T follicular helper cell (primary cell): ENCODE results near the gene ETFBKMT.
"Not testable (repeated sequence)": the region's sequence is repeated elsewhere in the genome, so short reads cannot be mapped to it uniquely, and the experiment has no call there.

Experiments used
- DNase-seq: peaks from one replicate; pipeline ENCODE4 v3.0.0-alpha.2; 2020; ENCODE audit warnings: low read depth

The ETFBKMT gene

DNA sequence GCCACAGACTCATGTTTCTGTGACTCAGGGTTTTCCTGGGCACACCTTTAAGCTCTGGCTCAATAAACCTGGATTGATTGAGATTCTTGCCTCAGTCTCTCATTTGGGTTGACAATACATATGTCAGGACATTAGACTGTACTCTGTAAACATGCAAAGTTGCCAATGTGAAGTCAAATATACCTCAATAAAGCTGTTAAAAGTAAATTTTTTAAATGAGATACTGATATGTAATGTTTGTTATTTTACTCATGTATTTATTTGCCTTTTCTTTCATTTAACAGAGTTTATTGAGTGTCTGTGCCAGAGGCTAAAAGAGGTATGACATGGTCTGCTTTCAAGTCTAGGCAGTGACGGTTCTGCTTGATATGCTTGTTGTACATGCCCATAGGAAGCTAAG lies 3.7 kb upstream of the ETFBKMT start:
- DNase-seq, result no peak

DNA sequence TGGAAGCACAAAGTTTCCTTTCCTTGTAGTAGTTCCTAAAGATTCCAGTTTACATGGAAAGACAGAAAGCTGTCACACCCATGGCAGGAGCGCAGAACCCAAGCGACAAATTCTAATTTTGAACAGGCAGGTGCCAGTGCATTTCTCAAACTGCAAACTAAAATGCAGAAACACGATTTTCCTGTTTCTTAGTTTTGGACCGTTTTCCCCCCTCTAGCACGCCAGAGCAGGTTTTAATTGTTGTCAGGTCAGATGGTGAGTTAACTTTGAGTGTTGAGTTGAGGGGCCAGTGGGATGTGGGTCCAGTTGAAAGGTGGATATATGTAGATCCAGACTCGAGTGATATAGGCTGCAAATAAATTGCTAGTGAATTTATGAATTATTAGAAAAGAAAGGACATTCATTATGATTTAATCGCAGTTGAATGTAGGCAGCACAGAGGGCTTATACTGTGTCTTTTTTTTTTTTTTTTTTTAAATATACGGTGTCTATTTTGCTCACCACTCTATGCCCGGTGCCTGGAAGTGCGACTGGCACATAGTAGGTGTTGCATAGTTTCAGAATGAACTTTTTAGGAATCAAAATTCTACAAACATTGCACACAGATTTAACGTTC lies 909 bp upstream of the ETFBKMT start:
- no peak for DNase-seq

DNA sequence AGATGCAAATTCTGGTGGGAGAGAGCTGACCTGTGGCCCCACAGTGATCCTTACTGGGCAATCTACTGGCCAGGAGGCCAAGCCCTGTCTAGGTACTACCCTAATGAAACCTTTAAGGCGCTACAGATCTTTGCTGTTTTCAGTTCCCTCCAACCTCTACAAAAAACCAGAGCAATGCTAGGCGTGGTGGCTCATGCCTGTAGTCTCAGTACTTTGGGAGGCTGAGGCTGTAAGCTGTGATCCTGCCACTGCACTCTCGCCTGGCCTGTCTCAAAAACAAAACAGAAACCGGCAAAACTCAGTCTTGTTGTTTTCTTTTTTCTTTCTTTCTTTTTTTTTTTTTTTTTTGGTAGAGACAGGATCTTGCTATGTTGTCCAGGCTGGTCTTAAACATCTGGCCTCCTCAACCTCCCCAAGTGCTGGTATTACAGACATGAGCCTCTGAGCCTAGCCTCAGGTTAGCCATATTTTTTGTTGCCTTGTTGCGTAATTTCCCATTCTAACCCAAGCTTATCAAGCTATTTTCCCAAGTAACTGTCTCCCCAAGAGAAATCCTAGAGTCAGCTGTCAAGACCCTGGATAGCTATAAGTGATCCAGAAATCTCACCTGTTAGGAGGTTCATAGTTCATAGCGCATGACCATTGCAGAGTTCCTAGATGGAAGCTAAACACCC lies 2.8 kb downstream of the ETFBKMT start:
- no peak for DNase-seq

DNA sequence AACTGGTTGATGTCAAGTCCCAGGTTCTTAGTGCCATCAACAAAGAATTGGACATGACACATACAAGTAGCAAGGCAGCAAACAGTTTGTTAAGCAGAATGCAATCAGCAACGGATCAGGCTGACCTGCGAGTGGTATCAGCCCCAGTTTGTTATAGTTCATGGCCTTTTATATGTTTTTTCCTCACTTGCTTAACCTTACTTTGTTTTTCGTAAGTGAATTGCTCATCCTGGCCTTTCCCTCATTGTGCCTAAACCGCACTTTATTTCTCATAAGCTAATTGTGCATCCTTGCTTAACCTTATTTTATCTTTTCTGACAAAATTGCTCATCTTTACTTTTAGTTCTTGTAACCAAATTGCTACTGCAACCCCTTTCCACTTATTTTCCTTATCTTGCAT lies 4.1 kb downstream of the ETFBKMT start:
- no peak for DNase-seq

DNA sequence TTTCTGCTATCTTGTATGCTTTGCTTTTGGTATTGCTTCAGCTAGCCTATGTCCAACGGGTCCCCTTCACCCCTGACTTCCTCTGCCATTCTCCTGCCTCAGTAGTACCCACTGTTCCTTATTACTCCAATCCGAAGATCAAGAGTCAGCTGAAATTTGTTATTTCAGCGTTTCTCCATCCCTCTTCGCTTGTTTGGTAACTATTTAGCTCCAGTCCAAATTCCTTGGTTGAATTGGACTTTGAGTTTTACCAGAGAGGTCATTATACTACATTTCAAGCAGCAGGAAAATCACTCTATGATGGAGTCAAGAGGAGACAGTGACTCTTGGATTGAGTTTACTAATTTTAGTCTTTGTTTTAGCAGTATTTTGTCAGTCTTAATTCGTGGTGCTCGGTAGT lies 4.5 kb downstream of the ETFBKMT start:
- no peak for DNase-seq

GRCh38 chr12:31669020-31669419 lies 9.5 kb downstream of the ETFBKMT start:
- no peak for DNase-seq

GRCh38 chr12:31669582-31669981 lies 10.1 kb downstream of the ETFBKMT start:
- not testable (repeated sequence) for DNase-seq

- no peak for DNase-seq
These were observed 13.0 kb downstream of the ETFBKMT start for GRCh38 chr12:31672521-31672920.

GRCh38 chr12:31682136-31682962 lies 22.9 kb downstream of the ETFBKMT start:
- DNase-seq, result peak; percentile 47

GRCh38 chr12:31685801-31686200 lies 26.3 kb downstream of the ETFBKMT start:
- DNase-seq, result no peak

- DNase-seq, result no peak
These were observed 27.6 kb downstream of the ETFBKMT start for GRCh38 chr12:31687101-31687527.

DNA sequence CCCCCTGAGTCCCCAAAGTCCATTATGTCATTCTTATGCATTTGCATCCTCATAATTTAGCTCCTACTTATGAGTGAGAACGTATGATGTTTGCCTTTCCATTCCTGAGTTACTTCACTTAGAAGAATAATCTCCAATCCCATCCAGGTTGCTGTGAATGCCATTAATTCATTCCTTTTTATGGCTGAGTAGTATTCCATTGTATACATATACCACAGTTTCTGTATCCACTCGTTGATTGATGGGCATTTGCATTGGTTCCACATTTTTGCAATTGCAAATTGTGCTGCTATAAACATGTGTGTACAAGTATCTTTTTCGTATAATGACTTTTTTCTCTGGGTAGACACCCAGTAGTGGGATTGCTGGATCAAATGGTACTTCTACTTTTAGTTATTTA lies 30.4 kb downstream of the ETFBKMT start:
- not testable (repeated sequence) for DNase-seq

GRCh38 chr12:31702047-31702446 lies 42.6 kb downstream of the ETFBKMT start:
- no peak for DNase-seq

GRCh38 chr12:31705621-31706020 lies 46.1 kb downstream of the ETFBKMT start:
- no peak for DNase-seq

- not testable (repeated sequence) for DNase-seq
These were observed 48.6 kb downstream of the ETFBKMT start for GRCh38 chr12:31708118-31708517.

DNA sequence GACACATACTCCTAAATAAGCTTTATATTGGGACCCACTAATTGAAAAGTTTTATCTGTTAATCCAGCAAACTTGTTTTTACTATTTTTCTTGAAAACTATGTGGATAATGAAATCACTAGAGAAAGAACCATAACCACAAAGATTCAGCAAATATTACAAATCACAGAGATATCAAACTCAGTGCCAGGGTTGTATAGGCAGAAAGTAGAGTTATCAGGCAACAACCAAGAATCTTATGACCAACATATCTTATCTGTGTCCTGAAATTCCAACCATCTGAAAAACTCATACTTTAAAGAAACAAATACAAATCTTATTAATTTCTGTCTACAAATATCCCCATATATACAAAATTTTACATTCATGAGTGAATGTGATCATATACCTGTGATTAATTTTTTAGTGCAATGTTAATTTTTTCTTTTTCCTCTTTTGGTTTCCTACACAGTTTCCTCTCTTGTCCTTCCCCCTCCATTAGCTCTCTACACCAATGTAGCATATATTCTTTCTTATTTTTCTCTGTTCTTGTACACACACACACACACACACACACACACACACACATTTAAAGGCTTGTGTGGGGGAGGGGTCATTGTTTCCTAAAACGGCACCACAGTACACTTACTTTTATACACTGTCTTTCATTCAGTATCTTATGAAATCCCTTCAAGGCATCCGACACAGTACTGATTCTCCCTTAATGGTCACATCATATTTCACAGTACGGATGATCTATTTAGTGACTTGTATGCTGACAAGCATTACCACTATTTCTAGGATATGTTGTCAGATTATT lies 50.7 kb downstream of the ETFBKMT start:
- no peak for DNase-seq

DNA sequence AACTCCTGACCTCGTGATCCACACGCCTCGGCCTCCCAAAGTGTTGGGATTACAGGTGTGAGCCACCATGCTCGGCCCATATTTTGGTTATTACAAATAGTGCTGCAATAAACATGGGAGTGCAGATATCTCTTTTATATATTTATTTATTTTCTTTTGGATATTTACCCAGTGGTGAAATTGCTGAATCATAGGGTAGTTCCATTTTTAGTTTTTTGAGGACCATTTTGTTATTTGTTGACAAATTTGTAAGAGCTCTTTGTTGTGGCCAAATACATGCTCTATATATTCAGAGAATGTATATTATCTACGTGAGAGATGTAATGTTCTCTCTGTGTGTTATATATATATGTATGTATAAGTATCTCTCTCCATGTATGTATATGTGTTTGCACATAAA lies 53.4 kb downstream of the ETFBKMT start:
- DNase-seq, result no peak

DNA sequence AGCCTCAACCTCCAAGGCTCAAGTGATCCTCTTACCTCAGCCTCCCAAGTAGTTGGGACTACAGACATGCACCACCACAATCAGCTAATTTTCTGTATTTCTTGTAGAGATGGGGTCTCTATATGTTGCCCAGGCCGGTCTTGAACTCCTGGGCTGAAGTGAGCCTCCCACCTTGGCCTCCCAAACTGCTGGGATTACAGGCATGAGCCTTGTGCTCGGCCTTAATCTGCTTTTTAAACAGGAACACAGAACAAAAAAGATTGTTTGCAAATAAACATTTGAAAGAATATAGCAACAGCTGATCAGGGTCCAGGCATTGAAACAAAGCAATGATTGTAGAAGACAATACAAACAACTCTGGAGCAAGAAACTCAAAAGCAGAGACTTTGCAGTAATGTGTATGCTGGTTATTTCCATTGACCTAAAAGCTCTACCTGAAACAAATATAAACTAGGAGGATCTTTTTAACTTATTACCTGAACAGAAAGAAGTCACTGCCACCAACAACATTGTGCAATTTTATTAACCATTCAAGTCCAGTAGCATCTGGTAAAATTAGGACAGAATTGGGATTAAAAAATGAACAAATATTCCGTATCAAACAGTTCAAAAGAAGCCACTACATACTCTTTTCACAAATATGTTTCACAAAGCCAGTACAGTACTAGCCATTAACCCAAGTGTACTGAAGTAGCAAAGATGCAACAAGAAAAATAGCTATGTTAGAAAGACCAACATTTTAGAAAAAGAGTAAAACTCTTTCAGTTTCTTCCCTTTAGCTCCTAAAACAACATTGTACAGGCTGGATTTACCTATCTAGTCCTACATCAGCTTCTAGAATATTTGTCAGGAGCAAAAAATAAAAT lies 55.2 kb downstream of the ETFBKMT start:
- DNase-seq, result no peak

GRCh38 chr12:31715283-31715825 lies 55.9 kb downstream of the ETFBKMT start:
- DNase-seq, result no peak

GRCh38 chr12:31716998-31717397 lies 57.5 kb downstream of the ETFBKMT start:
- DNase-seq, result not testable (repeated sequence)
